Stimulated activated CD4-positive, alpha-beta T cell treated with anti-CD3 and anti-CD28 coated beads, Interleukin-4, amount 100 ng/mL, for 48 hours (primary cell): ENCODE results near the gene C2CD4D.
A peak's percentile ranks its signal among the peaks of the same experiment; 100 is the strongest.

Experiments used
- DNase-seq, 2 donors: peaks; one replicate each; pipeline ENCODE4 v3.0.0-alpha.2; 2020; ENCODE audit warnings: low read depth in 2 of 2

C2CD4D gene

GRCh38 chr1:151834239-151834638 lies 5.4 kb downstream of the C2CD4D start:
- DNase-seq = no peak

- no peak for DNase-seq
These were observed 6.3 kb downstream of the C2CD4D start for GRCh38 chr1:151833172-151833900.

GRCh38 chr1:151832318-151832980 lies 7.2 kb downstream of the C2CD4D start:
- DNase-seq = no peak

GRCh38 chr1:151831605-151832004 lies 8.0 kb downstream of the C2CD4D start, which contains the start of gene RORC:
Gene RORC, minus strand, starts transcription at chr1:151831802. Its CDS starts 38 bp downstream, at chr1:151831764.
- no peak for DNase-seq

- DNase-seq = no peak
These were observed 8.4 kb downstream of the C2CD4D start for GRCh38 chr1:151831256-151831591.

GRCh38 chr1:151830055-151830454 lies 9.6 kb downstream of the C2CD4D start:
- DNase-seq = no peak

GRCh38 chr1:151829352-151830046 lies 10.1 kb downstream of the C2CD4D start:
- no peak for DNase-seq

GRCh38 chr1:151828921-151829320 lies 10.7 kb downstream of the C2CD4D start:
- no peak for DNase-seq

GRCh38 chr1:151827853-151828252 lies 11.8 kb downstream of the C2CD4D start:
- no peak for DNase-seq

GRCh38 chr1:151825751-151826660 lies 13.6 kb downstream of the C2CD4D start:
- no peak for DNase-seq

GRCh38 chr1:151825204-151825603 lies 14.4 kb downstream of the C2CD4D start:
- no peak for DNase-seq

- DNase-seq = no peak
These were observed 16.4 kb downstream of the C2CD4D start for GRCh38 chr1:151823175-151823574.

- peak in 1 of 2 donors; percentile 58 for DNase-seq
These were observed 17.2 kb downstream of the C2CD4D start for GRCh38 chr1:151822404-151822803.

GRCh38 chr1:151820940-151821339 lies 18.7 kb downstream of the C2CD4D start:
- DNase-seq = no peak

GRCh38 chr1:151819976-151820623 lies 19.5 kb downstream of the C2CD4D start:
- DNase-seq = no peak

- DNase-seq = no peak
These were observed 20.3 kb downstream of the C2CD4D start for GRCh38 chr1:151819227-151819835.

- no peak for DNase-seq
These were observed 22.3 kb downstream of the C2CD4D start for GRCh38 chr1:151817353-151817730.

GRCh38 chr1:151816548-151817352 lies 22.9 kb downstream of the C2CD4D start:
- no peak for DNase-seq

- no peak for DNase-seq
These were observed 23.8 kb downstream of the C2CD4D start for GRCh38 chr1:151815716-151816327.
